Right ventricle myocardium inferior (tissue), 1 donor: ENCODE measurements around the gene TEX12. TPM values are rescaled to one million over a fixed set of nuclear protein-coding genes. Genes with fewer than 3 reads are reported as not detected.
A peak's percentile ranks its signal among the peaks of the same experiment; 100 is the strongest.
"Not testable (repeated sequence)": the region's sequence is repeated elsewhere in the genome, so short reads cannot be mapped to it uniquely, and the experiment has no call there.

Experiments
- ATAC-seq: fragments of 200-7000 bp; cut with Tn5 transposase; one replicate; pipeline ENCODE4 v1.9.1; 2020; ENCODE audit warnings: mild to moderate bottlenecking, moderate library complexity
- DNase-seq: peaks from one replicate; pipeline ENCODE4 v3.0.0; 2021; ENCODE audit errors: missing footprints
- intact Hi-C: fragments of 100-400 bp; cut with DNase I; formaldehyde crosslinking; loops from one replicate; pipeline ENCODE4 v1.11.0; 2022
- total RNA-seq: library from RNA; stranded (reverse); fragmentation: NEBNext Ultra II Directional; extraction: Animal tissue kit (Norgen Biotek cat#: 25700); gene quantifications from one replicate; pipeline ENCODE4 v1.2.1, GENCODE V29; 2021
- donor health status: DM: no; HTN: yes; CAD: no; lungs with severe emphysema.

TEX12 gene
- total RNA-seq, 1 donor from 2014 or later = 0.54 TPM

GRCh38 chr11:112196519-112197087 lies 29.4 kb downstream of the TEX12 start:
- intact Hi-C loops = no loop called here
- DNase-seq (no peak), ATAC-seq (no peak)

GRCh38 chr11:112199101-112199500 lies 31.9 kb downstream of the TEX12 start:
- intact Hi-C loops, DNase-seq, ATAC-seq: not testable (repeated sequence)

- DNase-seq (no peak), ATAC-seq (no peak)
- intact Hi-C loops = no loop called here
Measured at GRCh38 chr11:112200252-112200651, 33.1 kb downstream of the TEX12 start.

- intact Hi-C loops = no loop called here
- DNase-seq (peak; percentile 40), ATAC-seq (no peak)
Measured at GRCh38 chr11:112206071-112206470, 38.9 kb downstream of the TEX12 start.

GRCh38 chr11:112210890-112211289 lies 43.7 kb downstream of the TEX12 start:
- no peak for ATAC-seq
- no peak for DNase-seq
- intact Hi-C loops = no loop called here

GRCh38 chr11:112211536-112211935 lies 44.4 kb downstream of the TEX12 start:
- intact Hi-C loops = no loop called here
- DNase-seq (no peak), ATAC-seq (no peak)

GRCh38 chr11:112212290-112212689 lies 45.1 kb downstream of the TEX12 start:
- DNase-seq (no peak), ATAC-seq (no peak)
- intact Hi-C loops = no loop called here

- intact Hi-C loops = no loop called here
- ATAC-seq (peak; percentile 37), DNase-seq (no peak)
Measured at GRCh38 chr11:112212710-112213109, 45.5 kb downstream of the TEX12 start.

GRCh38 chr11:112213753-112214152 lies 46.6 kb downstream of the TEX12 start:
- no peak for DNase-seq
- intact Hi-C loops = no loop called here
- no peak for ATAC-seq

- intact Hi-C loops = no loop called here
- DNase-seq (no peak), ATAC-seq (no peak)
Measured at GRCh38 chr11:112215621-112216020, 48.4 kb downstream of the TEX12 start.

- DNase-seq = no peak
- ATAC-seq = no peak
- intact Hi-C loops = no loop called here
Measured at GRCh38 chr11:112216561-112217105, 49.5 kb downstream of the TEX12 start.

- ATAC-seq = peak; percentile 86
- DNase-seq = no peak
- intact Hi-C loops = loop anchor here (1.0 kb wide), 1 partner anchor 61 kb away; no protein-coding TSS in a partner anchor
Measured at GRCh38 chr11:112219476-112220232, 52.5 kb downstream of the TEX12 start.

- ATAC-seq (no peak), DNase-seq (no peak)
- intact Hi-C loops = no loop called here
Measured at GRCh38 chr11:112221274-112221835, 54.2 kb downstream of the TEX12 start.

Other genes starting within 250 kb of the TEX12 start
- 1.9 TPM for gene C11orf52, start 248.5 kb upstream of the TEX12 start, total RNA-seq
- gene DIXDC1, start 230.0 kb upstream of the TEX12 start, total RNA-seq = 20.7 TPM
- 157 TPM for gene DLAT, start 142.0 kb upstream of the TEX12 start, total RNA-seq
- 1.2 TPM for gene PIH1D2, start 93.4 kb upstream of the TEX12 start, total RNA-seq
- 8.1 TPM for gene NKAPD1, start 93.1 kb upstream of the TEX12 start, total RNA-seq
- 176 TPM for gene TIMM8B, start 80.6 kb upstream of the TEX12 start, total RNA-seq
- 281 TPM for gene SDHD, start 80.5 kb upstream of the TEX12 start, total RNA-seq
- 1.8 TPM for gene IL18, start 3.3 kb upstream of the TEX12 start, total RNA-seq
- gene BCO2, start 8.1 kb downstream of the TEX12 start, total RNA-seq = 155 TPM
- 31.4 TPM for gene PTS, start 59.1 kb downstream of the TEX12 start, total RNA-seq
- gene PLET1, start 93.5 kb downstream of the TEX12 start, total RNA-seq = not detected